ENCODE data around the gene RBM20.

DNA sequence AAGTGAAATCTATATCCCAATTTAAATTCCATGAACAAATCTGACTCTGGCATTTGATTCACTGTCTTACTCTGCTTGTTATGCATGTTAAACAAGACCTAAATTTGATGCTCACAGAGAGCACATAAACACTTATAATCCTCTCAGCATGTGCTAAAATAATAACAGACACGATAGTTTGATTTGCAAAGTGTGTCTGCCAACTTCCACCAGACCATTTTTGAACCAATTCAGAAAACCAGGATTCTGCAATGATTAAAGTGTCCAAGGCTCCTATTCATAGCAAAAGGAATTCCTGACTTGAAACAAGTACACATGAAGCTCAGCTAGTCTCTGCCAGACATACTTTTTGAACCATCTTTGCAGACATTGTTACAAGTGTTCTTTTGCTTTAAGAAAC is 11.2 kb downstream of the RBM20 start:
- TF ChIP-seq, protein P1, sequence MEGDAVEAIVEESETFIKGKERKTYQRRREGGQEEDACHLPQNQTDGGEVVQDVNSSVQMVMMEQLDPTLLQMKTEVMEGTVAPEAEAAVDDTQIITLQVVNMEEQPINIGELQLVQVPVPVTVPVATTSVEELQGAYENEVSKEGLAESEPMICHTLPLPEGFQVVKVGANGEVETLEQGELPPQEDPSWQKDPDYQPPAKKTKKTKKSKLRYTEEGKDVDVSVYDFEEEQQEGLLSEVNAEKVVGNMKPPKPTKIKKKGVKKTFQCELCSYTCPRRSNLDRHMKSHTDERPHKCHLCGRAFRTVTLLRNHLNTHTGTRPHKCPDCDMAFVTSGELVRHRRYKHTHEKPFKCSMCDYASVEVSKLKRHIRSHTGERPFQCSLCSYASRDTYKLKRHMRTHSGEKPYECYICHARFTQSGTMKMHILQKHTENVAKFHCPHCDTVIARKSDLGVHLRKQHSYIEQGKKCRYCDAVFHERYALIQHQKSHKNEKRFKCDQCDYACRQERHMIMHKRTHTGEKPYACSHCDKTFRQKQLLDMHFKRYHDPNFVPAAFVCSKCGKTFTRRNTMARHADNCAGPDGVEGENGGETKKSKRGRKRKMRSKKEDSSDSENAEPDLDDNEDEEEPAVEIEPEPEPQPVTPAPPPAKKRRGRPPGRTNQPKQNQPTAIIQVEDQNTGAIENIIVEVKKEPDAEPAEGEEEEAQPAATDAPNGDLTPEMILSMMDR (IDR thresholded peaks at IDR 0.05) = no peak
- TF ChIP-seq POLR2AphosphoS5 (IDR thresholded peaks at IDR 0.05) (no peak), POLR2A (IDR thresholded peaks at IDR 0.05) (no peak)

Data from stomach (tissue), 4 donors.